Epithelial cell of esophagus (primary cell): ENCODE results near the gene LRRC42.
A peak's percentile ranks its signal among the peaks of the same experiment; 100 is the strongest.

Experiments
- DNase-seq: peaks from one replicate; pipeline ENCODE4 v3.0.0; 2010; ENCODE audit warnings: low read depth
- H3K4me3 ChIP-seq: 2 replicates; pipeline ENCODE4 v1.5.1; 2011; ENCODE audit warnings: mild to moderate bottlenecking, low read length, control low read depth
- TF ChIP-seq, protein P1 (sequence below): IDR thresholded peaks from 2 replicates; pipeline ENCODE4 v1.5.1; 2011; ENCODE audit warnings: low read depth, mild to moderate bottlenecking, low read length, control low read depth, inconsistent platforms; ENCODE audit not compliant: insufficient read depth; ENCODE audit errors: missing control alignments

Gene LRRC42, protein sequence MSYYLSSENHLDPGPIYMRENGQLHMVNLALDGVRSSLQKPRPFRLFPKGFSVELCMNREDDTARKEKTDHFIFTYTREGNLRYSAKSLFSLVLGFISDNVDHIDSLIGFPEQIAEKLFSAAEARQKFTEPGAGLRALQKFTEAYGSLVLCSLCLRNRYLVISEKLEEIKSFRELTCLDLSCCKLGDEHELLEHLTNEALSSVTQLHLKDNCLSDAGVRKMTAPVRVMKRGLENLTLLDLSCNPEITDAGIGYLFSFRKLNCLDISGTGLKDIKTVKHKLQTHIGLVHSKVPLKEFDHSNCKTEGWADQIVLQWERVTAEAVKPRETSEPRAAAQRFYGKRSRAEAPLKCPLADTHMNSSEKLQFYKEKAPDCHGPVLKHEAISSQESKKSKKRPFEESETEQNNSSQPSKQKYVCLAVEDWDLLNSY

DNA sequence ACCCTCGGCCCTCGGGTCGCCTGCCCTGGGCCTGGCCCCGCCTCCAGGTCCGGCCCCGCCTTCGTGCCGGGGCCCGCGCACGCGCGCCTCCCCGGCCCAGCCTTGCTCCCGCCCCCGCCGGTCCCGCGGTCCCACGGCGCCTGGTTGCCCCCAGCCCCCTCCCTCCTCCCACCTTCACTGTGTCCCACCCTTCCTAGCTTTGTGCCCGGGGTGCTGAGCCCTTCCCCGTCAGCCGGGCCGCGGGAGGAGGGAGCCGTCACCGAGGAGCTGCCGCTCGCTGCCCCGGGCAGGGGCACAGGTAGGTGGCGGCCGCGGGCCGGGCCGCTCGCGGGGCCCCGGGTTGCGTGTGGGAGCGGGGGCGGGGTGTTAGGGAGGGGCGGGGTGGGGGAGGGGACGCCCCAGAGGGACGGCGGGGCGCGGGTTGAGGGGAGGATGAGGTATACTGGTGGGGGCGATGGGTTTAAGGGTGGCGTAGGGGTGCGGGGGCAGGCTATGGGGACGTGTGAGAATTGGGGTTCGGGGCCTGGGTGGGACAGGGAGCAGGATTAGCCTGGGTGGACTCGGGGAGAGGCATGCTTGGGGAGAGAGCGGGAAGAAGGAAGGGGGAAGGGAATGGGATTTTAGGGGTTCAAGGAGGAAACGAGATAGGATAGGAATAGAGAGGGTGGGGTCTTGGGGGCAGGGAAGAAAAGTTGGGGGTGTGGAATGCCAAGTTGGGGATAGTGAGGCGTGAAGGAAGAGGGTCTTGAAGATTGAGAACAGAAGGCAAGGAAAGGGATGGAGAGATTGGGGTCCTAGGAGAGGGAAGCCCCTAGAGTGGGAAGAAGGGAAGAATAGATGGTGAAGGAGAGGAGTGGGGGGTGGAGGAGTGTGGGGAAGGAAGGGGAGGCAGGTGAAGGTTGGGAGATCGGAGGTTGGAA is at the start of gene LRRC42:
Gene LRRC42 (plus strand): TSS at position 99 of the 920 bp plus-strand sequence. CDS start 5,650 bp downstream, outside the sequence.
- H3K4me3 ChIP-seq = peak within 1 kb of the TSS; percentile 75
- no peak for DNase-seq
- TF ChIP-seq, protein P1, sequence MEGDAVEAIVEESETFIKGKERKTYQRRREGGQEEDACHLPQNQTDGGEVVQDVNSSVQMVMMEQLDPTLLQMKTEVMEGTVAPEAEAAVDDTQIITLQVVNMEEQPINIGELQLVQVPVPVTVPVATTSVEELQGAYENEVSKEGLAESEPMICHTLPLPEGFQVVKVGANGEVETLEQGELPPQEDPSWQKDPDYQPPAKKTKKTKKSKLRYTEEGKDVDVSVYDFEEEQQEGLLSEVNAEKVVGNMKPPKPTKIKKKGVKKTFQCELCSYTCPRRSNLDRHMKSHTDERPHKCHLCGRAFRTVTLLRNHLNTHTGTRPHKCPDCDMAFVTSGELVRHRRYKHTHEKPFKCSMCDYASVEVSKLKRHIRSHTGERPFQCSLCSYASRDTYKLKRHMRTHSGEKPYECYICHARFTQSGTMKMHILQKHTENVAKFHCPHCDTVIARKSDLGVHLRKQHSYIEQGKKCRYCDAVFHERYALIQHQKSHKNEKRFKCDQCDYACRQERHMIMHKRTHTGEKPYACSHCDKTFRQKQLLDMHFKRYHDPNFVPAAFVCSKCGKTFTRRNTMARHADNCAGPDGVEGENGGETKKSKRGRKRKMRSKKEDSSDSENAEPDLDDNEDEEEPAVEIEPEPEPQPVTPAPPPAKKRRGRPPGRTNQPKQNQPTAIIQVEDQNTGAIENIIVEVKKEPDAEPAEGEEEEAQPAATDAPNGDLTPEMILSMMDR = peak; percentile 15

DNA sequence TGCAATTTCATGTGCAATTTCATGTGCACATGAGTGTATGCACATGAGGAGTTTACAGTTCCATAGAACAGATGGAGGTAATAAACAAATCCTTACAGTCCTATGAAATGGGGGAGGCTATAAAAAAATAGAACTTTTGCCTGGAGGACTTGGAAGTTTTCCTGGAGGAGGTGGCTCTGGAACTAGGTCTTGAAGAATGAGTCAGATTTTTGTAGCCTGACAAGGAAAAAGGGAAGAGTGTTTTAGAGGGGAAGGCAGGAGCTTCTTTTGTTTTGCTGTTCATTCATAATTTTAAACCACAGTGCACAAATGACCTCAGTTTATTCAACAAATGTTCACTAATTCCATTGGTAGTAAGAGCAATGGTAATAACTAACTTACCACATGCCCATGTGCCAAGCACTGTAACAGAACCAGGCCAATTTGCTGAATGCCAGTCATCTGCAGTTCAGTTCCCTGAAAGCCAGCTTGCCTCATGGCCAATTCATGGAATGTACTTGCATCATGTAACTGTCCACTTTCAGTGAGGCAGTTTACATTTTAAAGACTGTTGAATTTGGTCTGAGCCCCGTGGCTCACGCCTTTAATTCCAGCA is 49.4 kb upstream of the LRRC42 start:
- TF ChIP-seq, protein P1 = no peak
- H3K4me3 ChIP-seq = no peak overlapping the region
- DNase-seq = peak; percentile 40

DNA sequence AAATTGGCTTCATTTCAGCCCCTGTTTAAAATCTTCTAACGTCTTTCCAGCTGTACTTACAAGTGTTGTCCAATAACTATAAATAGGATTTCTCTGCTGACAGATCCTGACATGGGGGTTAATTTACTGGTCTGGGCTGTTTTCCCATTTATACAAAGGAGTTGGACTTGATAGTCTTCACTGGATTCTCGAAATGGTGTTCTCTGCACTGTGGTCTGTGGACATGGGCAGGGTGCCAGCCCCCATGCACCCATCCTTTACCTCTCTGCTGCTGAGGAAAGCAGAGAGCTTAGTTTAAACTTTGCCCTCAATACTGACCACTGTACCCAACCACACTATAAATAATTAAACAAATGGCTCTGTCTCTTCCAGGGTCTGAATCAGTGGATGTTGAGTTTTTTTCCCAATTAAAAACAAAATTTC is 46.9 kb upstream of the LRRC42 start:
- TF ChIP-seq, protein P1 = no peak
- no peak for DNase-seq

DNA sequence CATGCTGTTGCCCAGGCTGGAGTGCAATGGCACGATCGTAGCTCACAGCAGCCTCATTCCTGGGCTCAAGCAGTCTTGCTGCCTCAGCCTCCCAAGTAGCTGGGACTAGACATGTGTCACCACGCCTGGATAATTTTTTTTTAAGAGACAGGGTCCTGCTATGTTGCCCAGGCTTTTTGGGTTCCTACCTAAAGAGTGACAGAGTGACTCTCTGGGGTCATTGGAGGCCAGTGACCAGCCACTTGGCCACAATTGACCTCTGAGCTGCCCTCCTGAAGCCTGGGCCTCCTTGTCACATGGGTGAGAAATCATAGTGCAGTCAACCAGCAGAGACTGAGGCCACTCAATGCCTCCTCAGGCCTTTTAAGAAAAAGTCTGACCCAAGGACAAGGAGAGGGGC is 46.4 kb upstream of the LRRC42 start:
- TF ChIP-seq, protein P1 = no peak
- H3K4me3 ChIP-seq = no peak overlapping the region
- DNase-seq = no peak

More for the DNA sequence above, 46.9 kb upstream of the LRRC42 start:
- H3K4me3 ChIP-seq = no peak overlapping the region

DNA sequence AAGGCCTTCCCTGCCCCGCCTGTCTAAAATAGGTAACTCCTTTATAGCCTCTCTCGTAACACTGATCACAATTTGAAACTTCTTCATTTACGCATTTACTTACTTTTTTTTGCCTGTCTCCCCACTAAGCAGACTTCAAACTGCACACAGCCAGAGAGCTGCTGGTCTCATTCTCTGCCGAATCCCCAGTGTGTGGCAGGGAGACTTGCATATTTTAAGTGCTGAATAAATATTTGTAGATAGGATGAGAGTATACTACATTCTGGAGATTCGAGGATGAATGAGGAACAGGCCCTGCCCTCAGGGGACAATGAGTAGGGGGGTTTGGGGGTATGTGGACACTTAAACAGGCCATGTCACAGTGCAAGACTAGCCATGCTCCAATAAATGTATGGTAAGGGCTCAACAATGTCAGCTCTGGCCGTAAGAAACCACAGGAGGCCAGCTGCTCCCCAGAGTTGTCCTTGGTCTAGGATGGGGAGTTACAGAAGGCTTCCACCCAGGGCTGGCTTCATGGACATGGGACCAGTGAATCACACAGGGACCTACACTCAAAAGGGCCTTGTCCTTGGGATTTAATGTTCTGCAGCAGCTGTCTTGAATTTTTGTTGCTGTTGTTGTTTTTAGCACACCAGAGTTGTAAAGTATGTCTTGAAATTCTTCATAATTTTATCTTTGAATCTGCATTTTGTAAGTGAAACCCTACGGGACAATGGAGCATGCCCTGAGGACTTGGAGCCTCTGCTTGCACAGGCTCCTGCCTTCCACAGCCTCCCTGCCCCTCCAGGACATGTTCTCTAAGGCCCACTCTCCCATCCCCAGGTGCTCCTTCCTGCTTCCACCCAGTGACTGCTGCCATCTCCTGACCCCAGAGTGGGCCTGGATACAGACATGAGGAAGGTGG is 43.7 kb upstream of the LRRC42 start:
- no peak overlapping the region for H3K4me3 ChIP-seq
- no peak for DNase-seq
- TF ChIP-seq, protein P1 = no peak

DNA sequence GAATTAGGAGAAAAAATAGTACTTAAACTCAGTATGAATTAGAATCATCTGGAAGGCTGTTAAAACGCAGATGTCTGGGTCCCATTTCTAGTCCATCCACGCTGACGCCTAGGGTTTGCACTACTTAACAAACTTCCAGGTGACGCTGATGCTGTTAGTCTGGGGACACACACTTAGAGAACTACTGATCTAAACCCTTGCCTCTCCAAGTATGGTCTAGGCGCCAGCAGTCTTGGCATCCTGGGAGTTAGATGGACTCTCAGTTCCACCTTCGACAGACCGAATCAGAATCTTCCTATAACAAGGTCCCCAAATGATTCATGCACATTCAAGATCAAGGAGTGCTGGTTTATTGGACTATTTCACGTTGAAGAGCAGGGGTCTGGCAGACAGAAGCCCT is 40.6 kb upstream of the LRRC42 start:
- no peak for DNase-seq

More for the DNA sequence above, 40.6 kb upstream of the LRRC42 start:
- H3K4me3 ChIP-seq = no peak overlapping the region
- TF ChIP-seq, protein P1 = no peak
